ENCODE results near the gene TEX29.

DNA sequence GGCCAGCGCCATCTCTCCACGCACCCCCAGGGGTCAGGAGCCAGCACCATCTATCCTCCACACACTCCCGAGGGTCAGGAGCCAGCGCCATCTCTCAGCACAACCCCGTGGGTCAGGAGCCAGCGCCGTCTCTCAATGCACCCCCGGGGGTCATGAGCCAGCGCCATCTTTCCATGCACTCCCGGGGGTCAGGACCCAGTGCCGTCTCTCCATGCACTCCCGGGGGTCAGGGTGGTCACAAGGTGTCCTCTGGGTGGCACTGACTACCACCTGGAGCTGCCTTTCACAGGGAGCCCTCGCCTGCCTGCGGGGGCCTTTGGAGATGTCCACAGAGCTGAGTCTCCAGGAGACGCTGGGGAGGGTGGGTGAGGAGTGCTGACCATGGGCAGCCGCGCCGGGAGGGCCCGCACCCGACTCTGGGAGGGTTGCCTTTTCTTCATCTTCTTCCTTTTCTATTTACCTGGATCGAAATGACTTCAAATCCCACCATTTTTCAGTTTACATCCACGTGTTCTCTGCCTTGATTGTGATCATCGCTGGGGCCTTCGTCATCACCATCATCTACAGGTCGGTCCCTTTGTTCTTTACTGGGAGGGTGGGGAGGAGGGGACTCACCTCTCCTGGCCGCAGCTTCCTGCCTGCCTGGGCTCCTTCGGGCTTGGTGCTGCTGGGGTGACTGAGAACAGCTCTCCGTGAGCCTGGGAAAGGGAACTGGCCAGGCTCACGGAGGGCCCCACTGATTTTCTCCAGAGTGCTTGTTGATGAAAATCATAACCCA is 19.1 kb downstream of the TEX29 start:
- TF ChIP-seq ZNF830 (tag by site-specific recombination; IDR thresholded peaks at IDR 0.05; ENCODE audit: low read depth) (no peak), ZNF274 (IDR thresholded peaks at IDR 0.05; ENCODE audit: low read length) (no peak), ZNF274 (tag by site-specific recombination; IDR thresholded peaks at IDR 0.05; ENCODE audit: borderline replicate concordance) (no peak), ZNF121 (tag by site-specific recombination; IDR thresholded peaks at IDR 0.05) (no peak), ZNF561 (tag by site-specific recombination; IDR thresholded peaks at IDR 0.05; ENCODE audit: borderline replicate concordance) (no peak), ZBTB8A (tag by site-specific recombination; IDR thresholded peaks at IDR 0.05) (no peak), YY1 (tag by site-specific recombination; IDR thresholded peaks at IDR 0.05) (no peak)
- TF ChIP-seq, protein P1, sequence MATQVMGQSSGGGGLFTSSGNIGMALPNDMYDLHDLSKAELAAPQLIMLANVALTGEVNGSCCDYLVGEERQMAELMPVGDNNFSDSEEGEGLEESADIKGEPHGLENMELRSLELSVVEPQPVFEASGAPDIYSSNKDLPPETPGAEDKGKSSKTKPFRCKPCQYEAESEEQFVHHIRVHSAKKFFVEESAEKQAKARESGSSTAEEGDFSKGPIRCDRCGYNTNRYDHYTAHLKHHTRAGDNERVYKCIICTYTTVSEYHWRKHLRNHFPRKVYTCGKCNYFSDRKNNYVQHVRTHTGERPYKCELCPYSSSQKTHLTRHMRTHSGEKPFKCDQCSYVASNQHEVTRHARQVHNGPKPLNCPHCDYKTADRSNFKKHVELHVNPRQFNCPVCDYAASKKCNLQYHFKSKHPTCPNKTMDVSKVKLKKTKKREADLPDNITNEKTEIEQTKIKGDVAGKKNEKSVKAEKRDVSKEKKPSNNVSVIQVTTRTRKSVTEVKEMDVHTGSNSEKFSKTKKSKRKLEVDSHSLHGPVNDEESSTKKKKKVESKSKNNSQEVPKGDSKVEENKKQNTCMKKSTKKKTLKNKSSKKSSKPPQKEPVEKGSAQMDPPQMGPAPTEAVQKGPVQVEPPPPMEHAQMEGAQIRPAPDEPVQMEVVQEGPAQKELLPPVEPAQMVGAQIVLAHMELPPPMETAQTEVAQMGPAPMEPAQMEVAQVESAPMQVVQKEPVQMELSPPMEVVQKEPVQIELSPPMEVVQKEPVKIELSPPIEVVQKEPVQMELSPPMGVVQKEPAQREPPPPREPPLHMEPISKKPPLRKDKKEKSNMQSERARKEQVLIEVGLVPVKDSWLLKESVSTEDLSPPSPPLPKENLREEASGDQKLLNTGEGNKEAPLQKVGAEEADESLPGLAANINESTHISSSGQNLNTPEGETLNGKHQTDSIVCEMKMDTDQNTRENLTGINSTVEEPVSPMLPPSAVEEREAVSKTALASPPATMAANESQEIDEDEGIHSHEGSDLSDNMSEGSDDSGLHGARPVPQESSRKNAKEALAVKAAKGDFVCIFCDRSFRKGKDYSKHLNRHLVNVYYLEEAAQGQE (tag by site-specific recombination; IDR thresholded peaks at IDR 0.05), result no peak
- TF ChIP-seq, protein P2, sequence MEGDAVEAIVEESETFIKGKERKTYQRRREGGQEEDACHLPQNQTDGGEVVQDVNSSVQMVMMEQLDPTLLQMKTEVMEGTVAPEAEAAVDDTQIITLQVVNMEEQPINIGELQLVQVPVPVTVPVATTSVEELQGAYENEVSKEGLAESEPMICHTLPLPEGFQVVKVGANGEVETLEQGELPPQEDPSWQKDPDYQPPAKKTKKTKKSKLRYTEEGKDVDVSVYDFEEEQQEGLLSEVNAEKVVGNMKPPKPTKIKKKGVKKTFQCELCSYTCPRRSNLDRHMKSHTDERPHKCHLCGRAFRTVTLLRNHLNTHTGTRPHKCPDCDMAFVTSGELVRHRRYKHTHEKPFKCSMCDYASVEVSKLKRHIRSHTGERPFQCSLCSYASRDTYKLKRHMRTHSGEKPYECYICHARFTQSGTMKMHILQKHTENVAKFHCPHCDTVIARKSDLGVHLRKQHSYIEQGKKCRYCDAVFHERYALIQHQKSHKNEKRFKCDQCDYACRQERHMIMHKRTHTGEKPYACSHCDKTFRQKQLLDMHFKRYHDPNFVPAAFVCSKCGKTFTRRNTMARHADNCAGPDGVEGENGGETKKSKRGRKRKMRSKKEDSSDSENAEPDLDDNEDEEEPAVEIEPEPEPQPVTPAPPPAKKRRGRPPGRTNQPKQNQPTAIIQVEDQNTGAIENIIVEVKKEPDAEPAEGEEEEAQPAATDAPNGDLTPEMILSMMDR (tag by site-specific recombination; IDR thresholded peaks at IDR 0.05), result no peak
- TF ChIP-seq, protein P3, sequence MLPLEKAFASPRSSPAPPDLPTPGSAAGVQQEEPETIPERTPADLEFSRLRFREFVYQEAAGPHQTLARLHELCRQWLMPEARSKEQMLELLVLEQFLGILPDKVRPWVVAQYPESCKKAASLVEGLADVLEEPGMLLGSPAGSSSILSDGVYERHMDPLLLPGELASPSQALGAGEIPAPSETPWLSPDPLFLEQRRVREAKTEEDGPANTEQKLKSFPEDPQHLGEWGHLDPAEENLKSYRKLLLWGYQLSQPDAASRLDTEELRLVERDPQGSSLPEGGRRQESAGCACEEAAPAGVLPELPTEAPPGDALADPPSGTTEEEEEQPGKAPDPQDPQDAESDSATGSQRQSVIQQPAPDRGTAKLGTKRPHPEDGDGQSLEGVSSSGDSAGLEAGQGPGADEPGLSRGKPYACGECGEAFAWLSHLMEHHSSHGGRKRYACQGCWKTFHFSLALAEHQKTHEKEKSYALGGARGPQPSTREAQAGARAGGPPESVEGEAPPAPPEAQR (tag by site-specific recombination; IDR thresholded peaks at IDR 0.05), result no peak
- TF ChIP-seq, protein P4, sequence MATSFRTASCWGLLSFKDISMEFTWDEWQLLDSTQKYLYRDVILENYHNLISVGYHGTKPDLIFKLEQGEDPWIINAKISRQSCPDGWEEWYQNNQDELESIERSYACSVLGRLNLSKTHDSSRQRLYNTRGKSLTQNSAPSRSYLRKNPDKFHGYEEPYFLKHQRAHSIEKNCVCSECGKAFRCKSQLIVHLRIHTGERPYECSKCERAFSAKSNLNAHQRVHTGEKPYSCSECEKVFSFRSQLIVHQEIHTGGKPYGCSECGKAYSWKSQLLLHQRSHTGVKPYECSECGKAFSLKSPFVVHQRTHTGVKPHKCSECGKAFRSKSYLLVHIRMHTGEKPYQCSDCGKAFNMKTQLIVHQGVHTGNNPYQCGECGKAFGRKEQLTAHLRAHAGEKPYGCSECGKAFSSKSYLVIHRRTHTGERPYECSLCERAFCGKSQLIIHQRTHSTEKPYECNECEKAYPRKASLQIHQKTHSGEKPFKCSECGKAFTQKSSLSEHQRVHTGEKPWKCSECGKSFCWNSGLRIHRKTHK (tag by site-specific recombination; IDR thresholded peaks at IDR 0.05), result no peak
